ENCODE data around the gene BAD. TPM values are rescaled to one million over a fixed set of nuclear protein-coding genes. Genes with fewer than 3 reads are reported as not detected.
A peak's percentile ranks its signal among the peaks of the same experiment; 100 is the strongest.

Gene BAD
- total and polyA plus RNA-seq, 2 of the 13 experiments (the other 11 are each of a cell fraction or from before 2014, with no cell fraction given), result 17.9 to 28.5 TPM

DNA sequence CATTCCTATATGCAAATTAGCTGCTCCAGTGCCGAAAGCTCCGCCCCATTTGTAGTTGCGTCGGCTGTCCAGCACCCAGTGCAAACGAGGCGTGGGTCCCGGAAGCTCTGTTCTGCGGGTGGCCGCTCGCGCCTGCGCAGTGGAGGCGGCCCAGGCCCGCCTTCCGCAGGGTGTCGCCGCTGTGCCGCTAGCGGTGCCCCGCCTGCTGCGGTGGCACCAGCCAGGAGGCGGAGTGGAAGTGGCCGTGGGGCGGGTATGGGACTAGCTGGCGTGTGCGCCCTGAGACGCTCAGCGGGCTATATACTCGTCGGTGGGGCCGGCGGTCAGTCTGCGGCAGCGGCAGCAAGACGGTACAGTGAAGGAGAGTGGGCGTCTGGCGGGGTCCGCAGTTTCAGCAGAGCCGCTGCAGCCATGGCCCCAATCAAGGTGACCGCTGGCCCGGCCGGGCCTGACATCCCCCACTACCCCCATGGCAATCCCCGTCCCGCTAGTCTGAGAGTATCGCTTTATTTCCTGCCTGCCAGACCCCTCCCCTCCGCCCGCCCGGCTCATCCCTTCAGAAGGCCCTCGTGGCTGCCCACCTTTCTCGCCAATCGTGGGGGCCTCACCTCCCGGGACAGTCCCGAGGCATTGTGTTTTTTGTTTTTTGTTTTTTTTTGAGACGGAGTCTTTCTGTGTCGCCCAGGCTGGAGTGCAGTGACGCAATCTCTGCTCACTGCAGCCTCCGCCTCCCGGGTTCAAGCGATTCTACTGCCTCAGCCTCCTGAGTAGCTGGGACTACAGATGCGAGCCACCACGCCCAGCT lies 33.7 kb upstream of the BAD start, which contains the start of gene PRDX5 (continued):
- TF ChIP-seq, protein P1, sequence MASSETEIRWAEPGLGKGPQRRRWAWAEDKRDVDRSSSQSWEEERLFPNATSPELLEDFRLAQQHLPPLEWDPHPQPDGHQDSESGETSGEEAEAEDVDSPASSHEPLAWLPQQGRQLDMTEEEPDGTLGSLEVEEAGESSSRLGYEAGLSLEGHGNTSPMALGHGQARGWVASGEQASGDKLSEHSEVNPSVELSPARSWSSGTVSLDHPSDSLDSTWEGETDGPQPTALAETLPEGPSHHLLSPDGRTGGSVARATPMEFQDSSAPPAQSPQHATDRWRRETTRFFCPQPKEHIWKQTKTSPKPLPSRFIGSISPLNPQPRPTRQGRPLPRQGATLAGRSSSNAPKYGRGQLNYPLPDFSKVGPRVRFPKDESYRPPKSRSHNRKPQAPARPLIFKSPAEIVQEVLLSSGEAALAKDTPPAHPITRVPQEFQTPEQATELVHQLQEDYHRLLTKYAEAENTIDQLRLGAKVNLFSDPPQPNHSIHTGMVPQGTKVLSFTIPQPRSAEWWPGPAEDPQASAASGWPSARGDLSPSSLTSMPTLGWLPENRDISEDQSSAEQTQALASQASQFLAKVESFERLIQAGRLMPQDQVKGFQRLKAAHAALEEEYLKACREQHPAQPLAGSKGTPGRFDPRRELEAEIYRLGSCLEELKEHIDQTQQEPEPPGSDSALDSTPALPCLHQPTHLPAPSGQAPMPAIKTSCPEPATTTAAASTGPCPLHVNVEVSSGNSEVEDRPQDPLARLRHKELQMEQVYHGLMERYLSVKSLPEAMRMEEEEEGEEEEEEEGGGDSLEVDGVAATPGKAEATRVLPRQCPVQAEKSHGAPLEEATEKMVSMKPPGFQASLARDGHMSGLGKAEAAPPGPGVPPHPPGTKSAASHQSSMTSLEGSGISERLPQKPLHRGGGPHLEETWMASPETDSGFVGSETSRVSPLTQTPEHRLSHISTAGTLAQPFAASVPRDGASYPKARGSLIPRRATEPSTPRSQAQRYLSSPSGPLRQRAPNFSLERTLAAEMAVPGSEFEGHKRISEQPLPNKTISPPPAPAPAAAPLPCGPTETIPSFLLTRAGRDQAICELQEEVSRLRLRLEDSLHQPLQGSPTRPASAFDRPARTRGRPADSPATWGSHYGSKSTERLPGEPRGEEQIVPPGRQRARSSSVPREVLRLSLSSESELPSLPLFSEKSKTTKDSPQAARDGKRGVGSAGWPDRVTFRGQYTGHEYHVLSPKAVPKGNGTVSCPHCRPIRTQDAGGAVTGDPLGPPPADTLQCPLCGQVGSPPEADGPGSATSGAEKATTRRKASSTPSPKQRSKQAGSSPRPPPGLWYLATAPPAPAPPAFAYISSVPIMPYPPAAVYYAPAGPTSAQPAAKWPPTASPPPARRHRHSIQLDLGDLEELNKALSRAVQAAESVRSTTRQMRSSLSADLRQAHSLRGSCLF (CRISPR knock-in tag; IDR thresholded peaks at IDR 0.05; ENCODE audit: borderline replicate concordance), result no peak
- TF ChIP-seq MTA1 (CRISPR knock-in tag; IDR thresholded peaks at IDR 0.05; ENCODE audit: borderline replicate concordance), result 0 out of 2 replicates have a peak, but pooled peaks have one; percentile 38
- TF ChIP-seq, protein P2, sequence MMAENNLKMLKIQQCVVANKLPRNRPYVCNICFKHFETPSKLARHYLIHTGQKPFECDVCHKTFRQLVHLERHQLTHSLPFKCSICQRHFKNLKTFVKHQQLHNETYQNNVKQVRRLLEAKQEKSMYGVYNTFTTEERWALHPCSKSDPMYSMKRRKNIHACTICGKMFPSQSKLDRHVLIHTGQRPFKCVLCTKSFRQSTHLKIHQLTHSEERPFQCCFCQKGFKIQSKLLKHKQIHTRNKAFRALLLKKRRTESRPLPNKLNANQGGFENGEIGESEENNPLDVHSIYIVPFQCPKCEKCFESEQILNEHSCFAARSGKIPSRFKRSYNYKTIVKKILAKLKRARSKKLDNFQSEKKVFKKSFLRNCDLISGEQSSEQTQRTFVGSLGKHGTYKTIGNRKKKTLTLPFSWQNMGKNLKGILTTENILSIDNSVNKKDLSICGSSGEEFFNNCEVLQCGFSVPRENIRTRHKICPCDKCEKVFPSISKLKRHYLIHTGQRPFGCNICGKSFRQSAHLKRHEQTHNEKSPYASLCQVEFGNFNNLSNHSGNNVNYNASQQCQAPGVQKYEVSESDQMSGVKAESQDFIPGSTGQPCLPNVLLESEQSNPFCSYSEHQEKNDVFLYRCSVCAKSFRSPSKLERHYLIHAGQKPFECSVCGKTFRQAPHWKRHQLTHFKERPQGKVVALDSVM (CRISPR knock-in tag; IDR thresholded peaks at IDR 0.05), result 0 out of 2 replicates have a peak, but pooled peaks have one; percentile 40
- no peak; the same call in 1 of the 2 replicates for TF ChIP-seq ERF (CRISPR knock-in tag; IDR thresholded peaks at IDR 0.05)
- TF ChIP-seq, protein P3, sequence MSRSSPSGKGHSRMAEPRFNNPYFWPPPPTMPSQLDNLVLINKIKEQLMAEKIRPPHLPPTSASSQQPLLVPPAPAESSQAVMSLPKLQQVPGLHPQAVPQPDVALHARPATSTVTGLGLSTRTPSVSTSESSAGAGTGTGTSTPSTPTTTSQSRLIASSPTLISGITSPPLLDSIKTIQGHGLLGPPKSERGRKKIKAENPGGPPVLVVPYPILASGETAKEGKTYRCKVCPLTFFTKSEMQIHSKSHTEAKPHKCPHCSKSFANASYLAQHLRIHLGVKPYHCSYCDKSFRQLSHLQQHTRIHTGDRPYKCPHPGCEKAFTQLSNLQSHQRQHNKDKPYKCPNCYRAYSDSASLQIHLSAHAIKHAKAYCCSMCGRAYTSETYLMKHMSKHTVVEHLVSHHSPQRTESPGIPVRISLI (CRISPR knock-in tag; IDR thresholded peaks at IDR 0.05; ENCODE audit: borderline replicate concordance), result no peak
- peak; percentile 49; the same call in 1 of the 2 replicates for TF ChIP-seq ZNF12 (CRISPR knock-in tag; IDR thresholded peaks at IDR 0.05)
- TF ChIP-seq, protein P4, sequence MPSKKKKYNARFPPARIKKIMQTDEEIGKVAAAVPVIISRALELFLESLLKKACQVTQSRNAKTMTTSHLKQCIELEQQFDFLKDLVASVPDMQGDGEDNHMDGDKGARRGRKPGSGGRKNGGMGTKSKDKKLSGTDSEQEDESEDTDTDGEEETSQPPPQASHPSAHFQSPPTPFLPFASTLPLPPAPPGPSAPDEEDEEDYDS (CRISPR knock-in tag; IDR thresholded peaks at IDR 0.05), result peak; percentile 51
- TF ChIP-seq, protein P5, sequence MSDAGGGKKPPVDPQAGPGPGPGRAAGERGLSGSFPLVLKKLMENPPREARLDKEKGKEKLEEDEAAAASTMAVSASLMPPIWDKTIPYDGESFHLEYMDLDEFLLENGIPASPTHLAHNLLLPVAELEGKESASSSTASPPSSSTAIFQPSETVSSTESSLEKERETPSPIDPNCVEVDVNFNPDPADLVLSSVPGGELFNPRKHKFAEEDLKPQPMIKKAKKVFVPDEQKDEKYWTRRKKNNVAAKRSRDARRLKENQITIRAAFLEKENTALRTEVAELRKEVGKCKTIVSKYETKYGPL (CRISPR knock-in tag; IDR thresholded peaks at IDR 0.05), result no peak
- no peak for TF ChIP-seq SRSF9 (IDR thresholded peaks at IDR 0.05; ENCODE audit: borderline replicate concordance, insufficient read depth, low read depth, low read length, poor library complexity, severe bottlenecking)
- 0 out of 2 replicates have a peak, but pooled peaks have one; percentile 24 for TF ChIP-seq NKX3-1 (CRISPR knock-in tag; IDR thresholded peaks at IDR 0.05)
- TF ChIP-seq FOXK2 (IDR thresholded peaks at IDR 0.05), result no peak
- TF ChIP-seq ZNF572 (CRISPR knock-in tag; IDR thresholded peaks at IDR 0.05), result 0 out of 2 replicates have a peak, but pooled peaks have one; percentile 83
- TF ChIP-seq STAG1 (CRISPR knock-in tag; IDR thresholded peaks at IDR 0.05), result peak; percentile 65
- TF ChIP-seq SOX13 (IDR thresholded peaks at IDR 0.05), result no peak
- no peak for TF ChIP-seq SOX13 (CRISPR knock-in tag; conservative IDR thresholded peaks at IDR 0.05 in 1 of 2, IDR thresholded peaks at IDR 0.05 in 1 of 2)
- TF ChIP-seq, protein P6, sequence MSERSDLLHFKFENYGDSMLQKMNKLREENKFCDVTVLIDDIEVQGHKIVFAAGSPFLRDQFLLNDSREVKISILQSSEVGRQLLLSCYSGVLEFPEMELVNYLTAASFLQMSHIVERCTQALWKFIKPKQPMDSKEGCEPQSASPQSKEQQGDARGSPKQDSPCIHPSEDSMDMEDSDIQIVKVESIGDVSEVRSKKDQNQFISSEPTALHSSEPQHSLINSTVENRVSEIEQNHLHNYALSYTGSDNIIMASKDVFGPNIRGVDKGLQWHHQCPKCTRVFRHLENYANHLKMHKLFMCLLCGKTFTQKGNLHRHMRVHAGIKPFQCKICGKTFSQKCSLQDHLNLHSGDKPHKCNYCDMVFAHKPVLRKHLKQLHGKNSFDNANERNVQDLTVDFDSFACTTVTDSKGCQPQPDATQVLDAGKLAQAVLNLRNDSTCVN (CRISPR knock-in tag; IDR thresholded peaks at IDR 0.05; ENCODE audit: borderline replicate concordance), result peak; percentile 56; the same call in 1 of the 2 replicates
